GM19328 (cell line): ENCODE measurements around the gene HIGD2B.
"Not testable (repeated sequence)": the region's sequence is repeated elsewhere in the genome, so short reads cannot be mapped to it uniquely, and the experiment has no call there.

ENCODE experiments used
- ATAC-seq: cut with Tn5 transposase; IDR thresholded peaks from one replicate; pipeline ENCODE4 v1.9.1; 2021; ENCODE audit warnings: mild to moderate bottlenecking, moderate library complexity; ENCODE audit not compliant: unreplicated experiment

Gene HIGD2B

DNA sequence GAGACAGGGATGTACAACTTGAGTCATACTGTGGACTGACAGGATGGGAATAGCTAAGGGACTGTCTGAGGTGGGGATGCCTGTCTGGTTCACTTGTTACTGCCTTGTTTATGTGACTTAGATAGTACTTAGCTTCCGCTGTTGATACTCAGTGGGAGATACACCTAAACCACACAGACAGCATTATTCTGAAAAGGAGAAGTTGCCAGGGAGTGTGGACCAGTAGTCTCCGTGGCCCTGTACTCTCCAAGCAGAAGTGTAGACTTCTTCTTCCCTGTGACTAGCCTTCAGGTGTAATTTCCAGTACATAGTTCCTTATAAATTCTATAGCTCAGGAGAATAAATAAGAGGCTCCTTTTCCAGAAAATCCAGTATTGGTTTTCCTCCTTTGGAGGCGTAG, 5.1 kb downstream of the HIGD2B start:
- ATAC-seq, result no peak

DNA sequence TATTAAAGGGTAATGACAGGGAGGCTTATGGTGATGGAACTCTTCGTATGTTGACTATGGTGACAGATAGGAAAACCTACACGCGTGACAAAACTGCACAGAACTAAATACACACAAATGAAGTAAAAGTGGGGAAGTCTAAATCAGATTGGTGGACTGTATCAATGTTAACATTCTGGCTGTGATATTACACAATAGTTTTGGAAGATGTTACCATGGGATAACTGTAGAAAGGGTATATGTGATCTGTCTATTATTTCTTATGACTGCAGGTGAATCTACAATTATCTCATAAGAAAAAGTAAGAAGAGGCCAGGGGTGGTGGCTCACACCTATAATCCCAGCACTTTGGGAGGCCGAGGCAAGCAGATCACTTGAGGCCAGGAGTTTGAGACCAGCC, 9.1 kb downstream of the HIGD2B start:
- ATAC-seq, result no peak

DNA sequence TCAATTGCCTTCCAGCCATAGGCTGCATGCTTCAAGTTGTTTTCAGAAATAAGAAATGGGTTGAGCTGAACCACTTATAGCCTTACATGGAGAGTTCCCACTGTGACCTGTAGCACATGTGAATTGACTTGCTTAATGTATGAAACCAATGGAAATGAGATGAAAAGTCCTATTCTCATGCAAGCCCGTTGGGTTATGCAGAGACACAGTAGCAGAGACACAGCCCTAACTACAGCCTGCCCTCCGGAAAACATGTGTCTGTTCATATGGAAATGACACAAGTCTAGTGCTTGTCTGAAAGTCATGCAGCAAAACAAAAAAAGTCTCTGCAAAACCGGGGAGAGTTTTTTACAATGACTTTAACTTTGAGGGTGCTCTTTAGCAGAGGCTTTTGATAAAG, 14.5 kb downstream of the HIGD2B start:
- no peak for ATAC-seq

DNA sequence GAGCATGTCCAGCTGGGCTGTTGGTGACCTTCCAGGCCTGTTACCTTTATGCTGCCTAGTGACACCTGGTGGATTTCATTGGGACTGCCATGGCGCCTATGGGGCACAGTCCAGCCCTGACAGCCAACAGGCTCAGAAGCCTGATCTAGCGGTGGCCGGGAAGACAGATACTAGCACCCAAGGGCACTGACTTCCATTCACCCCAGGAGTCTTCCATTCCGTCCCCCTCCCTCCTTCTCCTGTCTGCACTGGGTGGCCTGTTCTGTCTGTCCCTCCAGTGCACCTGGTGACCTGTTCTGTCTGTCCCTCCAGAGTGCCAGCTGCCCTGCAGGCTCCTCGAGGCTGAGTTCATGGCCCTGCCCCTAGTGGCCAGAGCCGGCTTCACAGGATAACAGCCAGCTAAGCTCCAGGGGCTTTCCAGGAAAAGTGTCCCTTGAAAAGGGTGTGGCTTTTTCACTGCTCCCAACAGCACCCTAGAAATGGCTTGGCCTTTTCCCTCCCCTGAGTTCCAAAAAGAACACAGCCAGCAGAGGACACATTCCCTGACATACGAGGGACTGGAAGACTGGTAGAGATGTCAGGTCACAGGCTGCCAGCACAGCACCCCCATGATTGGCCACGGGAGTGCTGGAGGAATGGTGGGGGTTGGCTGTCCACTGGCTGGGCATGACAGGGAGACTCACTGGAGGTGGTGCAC, 15.2 kb downstream of the HIGD2B start:
- peak; percentile 72 for ATAC-seq

DNA sequence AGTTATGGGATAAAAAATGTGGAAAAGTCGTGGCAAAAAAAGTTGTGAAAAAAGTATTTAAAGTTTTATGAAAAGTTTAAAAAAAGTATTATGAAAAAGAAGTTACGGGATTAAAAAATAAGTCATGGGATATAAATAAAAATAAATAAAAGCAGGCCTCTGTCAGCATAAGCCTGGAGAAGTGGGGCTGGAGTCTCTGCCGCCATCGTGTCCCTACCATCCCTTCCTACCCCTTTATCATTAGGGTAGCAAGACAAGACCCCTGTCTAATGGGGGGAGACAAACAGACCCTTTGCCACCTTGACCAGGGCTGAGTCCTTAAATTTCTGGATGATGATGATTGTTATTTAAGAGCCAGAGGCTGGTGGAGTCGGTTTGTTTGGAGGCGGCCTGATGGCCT, 16.2 kb downstream of the HIGD2B start:
- not testable (repeated sequence) for ATAC-seq

DNA sequence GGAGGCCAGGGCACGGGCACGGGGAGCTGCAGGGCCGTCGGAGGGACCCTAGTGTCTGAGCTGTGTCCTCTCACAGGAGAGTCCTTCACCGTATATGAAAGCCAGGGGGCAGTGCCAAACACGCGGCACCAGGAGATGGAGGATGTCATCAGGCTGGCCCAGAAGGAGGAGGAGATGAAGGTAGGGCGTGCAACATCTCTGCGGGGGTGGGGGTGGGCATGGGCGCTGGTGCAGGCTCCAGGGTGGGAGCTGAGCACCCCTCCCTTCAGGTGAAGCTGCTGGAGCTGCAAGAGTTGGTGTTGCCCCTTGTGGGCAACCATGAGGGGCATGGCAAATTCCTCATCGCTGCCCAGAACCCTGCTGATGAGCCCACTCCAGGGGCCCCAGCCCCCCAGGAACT, 20.3 kb downstream of the HIGD2B start:
- not testable (repeated sequence) for ATAC-seq

DNA sequence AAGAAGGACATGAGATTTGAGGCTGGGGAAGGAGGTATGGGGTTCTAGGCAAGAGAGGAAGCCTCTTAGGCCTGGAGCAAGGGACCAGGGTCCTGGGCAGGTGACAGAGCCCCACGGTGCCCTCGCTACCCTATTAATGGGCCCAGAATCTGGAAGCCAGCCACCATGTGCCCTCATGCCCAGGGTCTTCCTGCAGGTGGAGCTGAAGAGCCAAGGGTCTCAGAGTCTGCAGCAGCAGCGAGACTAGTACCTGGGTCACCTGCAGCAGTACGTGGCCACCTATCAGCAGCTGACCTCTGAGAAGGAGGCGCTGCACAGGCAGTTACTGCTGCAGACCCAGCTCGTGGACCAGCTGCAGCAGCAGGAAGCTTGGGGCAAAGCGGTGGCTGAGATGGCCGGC, 22.1 kb downstream of the HIGD2B start:
- ATAC-seq, result not testable (repeated sequence)

DNA sequence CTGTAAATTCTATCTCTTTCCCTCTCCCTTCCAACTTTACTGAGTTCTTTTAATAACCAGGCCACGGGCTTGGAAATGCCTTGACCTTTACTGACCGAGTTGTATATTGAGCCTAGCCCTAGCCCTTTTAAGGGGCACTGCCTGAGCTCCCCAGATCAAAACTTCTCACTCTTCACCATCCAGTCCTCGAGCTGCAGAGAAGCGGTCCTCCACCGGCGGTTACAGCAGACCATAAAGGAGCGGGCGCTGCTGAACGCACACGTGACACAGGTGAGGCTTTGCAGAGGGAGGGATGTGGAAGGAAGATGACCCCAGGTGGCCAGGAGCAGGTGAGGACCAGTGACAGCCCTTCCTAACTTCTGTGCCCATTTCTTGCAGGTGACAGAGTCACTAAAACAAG, 24.9 kb downstream of the HIGD2B start:
- not testable (repeated sequence) for ATAC-seq

DNA sequence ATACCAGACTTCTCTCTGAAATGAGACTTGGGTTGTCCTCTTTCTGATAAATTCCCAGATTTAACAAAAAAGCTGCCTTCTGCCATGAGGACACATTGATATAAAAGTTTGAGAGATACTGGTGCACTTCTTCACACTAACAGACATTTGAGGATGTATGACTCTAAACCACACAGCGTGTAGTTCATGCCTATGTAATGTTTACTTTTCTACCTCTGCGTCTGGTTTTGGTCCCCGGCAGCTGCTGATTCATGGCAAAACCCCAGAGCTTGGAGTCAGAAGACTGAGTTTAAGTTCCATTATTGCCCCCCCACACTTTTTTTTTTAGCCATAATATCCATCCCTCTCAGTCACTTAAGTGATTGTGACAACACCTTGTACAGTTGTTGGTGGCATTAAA, 30.0 kb downstream of the HIGD2B start:
- not testable (repeated sequence) for ATAC-seq

DNA sequence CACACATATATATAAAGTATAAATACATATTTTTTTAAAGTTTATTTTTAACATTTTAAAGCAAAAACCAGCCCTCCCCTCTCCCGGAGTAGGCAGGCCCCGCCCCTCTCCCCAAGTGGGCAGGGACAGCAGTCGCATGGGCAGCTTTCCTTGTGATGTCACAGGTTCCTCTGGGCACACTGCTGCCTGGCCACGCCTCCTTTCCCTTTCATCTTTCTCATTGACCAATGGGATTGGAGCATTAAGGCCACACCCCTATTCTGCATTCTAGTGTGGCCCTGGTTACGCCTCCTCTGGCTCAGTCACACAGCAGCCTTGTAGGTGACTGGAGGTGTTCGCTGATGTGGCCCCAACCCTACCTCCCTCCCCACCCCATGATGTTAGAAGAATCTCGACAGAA, 31.6 kb downstream of the HIGD2B start, which contains the start of gene GOLGA6B:
TSS of gene GOLGA6B (plus strand) at position 301 of the 400 bp plus-strand sequence. CDS start at position 342, 41 bp downstream.
- not testable (repeated sequence) for ATAC-seq

DNA sequence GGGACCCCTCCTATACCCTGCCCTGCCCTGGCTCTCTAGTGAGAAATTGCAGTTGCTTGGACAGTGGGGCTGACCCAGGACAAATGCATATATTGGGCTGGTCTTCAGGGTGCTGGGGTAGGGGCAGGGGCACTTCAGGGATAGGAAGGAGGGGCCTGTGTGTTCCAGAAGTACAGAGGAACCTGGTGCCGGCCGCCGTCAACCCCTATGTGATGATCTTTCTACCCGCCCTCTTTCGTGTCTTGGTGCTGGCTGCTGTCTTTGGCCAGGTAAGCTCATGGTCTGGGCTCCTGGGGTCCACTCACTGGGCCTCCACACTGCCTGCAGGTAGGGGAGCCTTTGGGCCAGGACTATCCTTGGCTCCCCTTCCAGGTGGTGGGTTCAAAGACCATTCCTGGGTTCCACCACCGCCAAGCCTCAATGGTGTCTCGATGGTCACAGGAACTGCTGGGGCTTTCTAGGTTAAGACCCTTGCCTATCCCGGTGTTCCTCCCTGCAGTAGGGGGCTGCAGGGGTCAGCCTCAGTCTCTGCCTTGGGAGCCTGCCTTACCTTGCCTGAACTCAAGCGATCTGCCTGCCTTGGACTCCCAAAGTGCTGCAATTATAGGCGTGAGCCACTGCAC, 37.2 kb downstream of the HIGD2B start:
- ATAC-seq, result not testable (repeated sequence)

DNA sequence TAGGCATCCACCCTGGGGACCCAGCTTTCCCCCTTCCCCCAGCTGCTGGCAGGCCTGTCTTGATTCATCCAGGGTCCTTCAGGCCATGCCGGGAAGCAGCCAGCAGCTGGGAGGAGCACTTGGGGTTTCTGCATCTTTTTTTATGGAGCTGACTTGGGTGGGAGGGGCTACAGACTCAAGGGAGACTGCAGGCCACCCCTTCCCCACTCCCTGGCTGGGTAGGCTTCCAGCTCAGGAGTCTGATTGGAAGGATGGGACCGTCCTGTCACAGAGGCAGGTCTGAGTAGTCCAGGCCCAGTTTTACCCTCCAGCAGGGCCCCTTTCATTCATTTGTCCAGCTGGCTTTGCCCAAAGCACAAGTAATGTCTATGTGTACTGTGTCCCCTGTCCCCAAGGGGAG, 43.7 kb downstream of the HIGD2B start:
- not testable (repeated sequence) for ATAC-seq

DNA sequence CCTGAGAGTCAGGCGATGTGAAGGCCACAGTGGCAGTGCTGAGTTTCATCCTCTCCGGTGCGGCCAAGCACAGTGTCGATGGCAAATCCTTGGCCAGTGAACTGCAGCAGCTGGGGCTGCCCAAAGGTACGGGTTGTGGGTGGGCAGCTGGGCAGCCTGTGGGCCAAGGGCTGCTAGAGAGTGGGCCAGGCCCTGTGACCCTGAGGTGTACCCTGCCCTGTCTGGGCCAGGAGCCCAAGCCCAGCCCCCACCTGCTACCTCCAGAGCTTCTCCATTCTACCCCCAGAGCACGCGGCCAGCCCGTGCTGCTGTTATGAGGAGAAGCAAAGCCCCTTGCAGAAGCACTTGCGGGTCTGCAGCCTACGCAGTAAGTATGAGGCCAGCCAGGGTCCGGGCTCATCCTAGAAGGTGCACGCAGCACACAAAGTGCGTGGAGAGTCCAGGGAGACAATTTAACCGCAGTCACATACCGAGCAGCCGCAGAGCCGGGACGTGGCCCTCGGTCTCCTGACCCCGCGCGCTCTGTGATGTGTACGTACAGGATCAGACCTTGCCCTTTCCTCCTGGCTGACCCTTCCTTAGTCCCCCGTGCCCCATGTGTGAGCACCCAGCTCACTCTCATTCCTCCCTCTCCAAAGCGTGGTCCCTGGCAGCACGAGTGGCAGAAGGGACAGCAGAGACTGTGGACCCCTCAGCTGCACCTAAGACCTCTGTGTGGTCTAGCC, 46.1 kb downstream of the HIGD2B start:
- not testable (repeated sequence) for ATAC-seq

DNA sequence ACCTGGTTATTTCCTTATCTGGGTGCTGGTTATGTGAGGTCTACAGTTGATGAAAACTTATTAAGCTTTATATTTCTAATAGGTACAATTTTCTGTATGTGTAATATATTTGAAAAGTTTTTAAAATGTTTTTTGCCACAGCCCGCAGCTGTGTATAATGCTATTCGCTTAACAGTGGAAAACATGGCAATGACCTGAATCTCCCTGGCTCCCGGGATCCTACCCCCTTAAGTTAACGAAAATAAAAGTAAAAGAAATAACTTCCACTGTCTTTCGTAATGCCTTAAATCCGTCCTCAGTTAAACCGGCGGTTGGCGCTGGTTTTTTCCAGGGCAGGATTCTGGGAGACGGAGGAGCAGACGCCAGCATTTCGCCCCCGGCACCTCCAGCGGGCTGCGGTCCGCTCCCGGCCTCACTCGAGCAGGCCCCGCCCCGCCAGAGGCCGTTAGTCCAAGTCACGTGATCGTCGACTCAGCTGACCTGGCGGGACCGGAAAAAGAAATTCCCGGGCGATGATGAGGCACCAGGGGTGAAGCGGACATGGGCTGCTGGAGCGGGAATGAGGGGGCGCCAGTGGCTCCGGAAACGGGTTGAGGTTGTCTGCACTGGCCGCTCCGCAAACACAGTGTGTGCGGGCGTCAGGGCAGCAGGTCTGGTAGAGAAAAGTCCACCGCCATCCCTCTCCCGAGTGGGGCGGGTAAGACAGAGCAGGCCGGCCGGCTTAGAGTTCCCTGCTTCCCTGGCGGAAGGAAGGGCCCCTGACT, 49.3 kb downstream of the HIGD2B start:
- not testable (repeated sequence) for ATAC-seq

DNA sequence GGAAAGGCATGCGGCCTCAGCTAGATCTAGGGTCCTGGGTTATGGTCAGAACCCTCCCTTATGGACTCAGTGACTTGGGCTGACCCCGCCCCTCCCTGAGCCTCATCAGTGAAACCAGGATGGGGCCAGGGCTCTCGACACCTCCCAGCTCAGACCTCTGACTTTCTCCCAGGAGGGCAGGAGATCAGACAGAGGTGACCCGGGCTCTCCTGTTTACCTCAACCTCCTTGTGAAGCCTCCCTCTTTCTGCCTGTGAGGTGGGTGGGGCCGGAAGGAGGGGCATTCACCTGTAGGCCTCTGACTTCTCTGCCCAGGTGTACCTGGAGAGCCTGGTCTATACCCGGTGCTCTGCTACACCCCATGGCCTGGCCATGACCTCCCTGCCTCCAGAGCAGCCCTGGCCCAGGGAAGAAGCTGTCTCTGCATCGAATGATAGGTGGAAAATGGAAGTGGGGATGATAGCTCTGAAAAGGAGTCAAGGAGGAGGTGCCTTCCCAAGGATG, 56.9 kb downstream of the HIGD2B start:
- ATAC-seq, result not testable (repeated sequence)

DNA sequence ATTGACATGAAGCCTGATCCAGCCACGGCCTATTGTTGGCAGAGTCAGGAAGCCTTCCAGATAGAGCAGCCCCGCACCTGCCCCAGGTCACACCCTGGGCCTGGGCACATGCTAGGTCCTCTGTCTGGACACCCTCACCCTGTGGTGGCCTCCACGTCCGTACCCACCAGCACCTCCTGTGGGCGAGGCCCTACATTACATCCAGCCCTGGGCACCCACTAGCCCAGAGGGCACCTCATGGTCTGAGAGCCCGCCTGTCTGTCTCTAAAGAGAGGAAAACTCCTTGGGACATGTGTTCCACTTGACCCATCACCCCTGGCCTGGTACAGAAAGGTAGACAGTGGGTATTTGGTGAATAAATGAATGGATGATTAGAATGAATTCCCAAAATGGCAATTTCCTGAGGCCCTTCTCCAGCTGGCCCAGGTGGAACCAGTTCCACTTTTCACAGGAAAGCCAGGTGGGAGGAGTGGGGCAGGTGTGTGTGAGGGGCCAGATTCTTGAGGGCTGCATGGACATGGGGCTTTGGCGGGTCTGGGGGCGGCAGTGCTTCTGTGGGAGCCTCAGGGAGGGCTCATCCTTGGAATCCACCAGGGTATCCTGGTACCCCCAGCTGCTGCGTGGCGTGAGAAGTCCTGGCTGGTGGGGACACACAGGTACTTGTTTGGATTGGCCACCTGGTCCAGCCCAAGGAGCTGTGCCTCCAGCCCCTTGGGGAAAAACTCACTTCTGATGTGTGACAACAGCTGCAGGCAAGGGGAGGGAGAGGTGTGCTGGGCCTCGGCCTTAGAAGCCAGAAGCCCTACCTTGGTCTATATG, 57.5 kb downstream of the HIGD2B start:
- not testable (repeated sequence) for ATAC-seq

DNA sequence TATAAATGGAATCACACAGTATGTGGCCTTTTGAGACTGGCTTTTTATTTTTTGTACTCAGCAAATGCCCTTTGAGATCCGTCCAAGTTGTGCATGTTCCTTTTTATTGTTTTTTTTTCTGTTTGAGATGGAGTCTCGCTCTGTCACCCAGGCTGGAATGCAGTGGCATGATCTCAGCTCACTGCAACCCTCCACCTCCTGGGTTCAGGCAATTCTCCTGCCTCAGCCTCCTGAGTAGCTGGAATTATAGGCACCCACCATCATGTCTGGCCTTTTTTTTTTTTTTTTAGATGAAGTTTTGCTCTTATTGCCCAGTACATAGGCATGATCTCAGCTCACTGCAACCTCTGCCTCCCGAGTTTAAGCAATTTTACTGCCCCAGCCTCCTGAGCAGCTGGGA, 59.8 kb downstream of the HIGD2B start:
- not testable (repeated sequence) for ATAC-seq
